ENCODE results near the gene NUDT1.

The NUDT1 gene

DNA sequence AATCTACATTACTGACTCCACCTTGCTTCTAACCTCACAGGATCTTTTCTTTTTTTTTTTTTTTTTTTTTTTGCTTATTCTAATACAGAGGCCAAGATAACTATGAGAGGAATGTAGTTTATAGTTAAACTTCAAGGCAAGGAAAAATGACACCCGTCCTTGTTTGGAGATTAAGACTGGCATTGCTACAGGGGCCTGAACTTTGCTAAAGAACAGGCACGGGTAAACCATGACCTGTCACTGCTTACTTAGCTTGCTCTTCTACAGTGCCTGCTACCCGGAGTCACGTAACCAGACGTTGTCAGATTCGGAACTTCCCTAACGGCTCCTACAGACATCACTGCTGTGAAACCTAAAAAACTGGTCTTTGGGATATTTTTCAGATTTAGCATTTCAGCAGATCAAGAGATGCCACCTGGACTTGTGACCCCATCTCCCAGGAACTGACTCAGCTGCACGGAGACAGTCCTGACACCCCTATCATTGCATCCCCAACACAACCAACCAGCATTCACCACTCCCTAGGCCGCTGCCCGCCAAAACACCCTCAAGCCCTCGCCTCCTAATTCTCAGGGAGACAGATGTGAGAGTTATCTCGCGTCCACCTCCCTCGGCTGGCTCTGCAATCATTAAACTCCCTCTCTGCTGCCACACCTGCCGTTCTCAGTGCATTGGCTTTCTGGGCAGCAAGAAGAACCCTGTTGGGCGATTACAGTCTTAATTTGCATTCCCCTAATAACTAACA lies 36.8 kb upstream of the NUDT1 start:
- DNase-seq, result no peak

- no peak for DNase-seq
Observed at GRCh38 chr7:2208712-2209111, 33.3 kb upstream of the NUDT1 start.

- DNase-seq, result peak in 1 of 2 experiments; percentile 65
Observed at GRCh38 chr7:2209146-2209960, 32.7 kb upstream of the NUDT1 start.

DNA sequence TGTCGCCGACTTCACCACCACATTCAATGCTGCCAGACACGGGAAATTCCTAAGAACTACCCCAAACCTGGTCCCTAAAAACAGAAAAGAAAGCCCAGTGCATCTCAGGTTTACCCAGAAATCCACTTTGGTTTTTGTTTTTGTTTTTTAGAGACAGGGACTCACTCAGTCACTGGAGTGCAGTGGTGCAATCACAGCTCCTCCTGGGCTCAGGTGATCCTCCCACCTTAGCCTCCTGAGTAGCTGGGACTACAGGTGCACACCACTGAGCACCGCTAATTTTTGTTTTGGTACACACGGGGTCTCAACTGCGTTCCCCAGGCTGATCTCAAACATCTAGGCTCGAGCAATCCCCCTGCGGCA lies 32.1 kb upstream of the NUDT1 start:
- no peak for DNase-seq

DNA sequence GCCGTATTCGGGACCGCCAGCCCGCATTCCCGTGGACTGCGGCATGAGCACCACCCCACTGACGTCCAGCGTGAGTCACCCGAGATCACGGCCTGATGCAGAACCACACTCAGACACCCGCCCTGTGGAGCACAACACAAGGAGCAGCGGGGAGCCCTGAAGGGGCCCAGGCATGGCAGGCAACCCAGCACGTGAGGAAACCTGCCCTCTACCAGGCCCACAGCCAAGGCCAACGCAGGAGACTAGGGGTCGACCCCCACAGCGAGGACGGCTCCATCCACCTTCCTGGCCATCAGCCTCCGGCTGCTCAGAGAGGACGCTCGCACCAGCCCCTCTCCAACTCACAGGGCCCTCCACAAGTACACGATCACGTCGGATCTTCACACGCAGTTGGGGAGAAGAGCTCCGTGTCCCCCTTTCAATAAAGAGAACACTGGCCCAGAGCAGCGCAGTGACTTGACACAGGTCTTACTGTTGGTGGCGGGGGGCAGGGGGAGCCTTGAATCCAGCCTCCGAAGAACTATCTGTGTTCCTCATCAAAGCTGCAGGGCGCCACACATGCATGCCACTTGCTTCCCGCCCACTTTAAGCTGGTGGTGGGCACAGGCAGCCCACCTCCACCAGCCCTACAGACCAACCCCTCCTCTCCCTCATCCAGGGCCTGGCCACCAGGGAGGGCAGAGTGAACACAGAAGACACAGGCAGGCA lies 31.3 kb upstream of the NUDT1 start:
- DNase-seq, result no peak

DNA sequence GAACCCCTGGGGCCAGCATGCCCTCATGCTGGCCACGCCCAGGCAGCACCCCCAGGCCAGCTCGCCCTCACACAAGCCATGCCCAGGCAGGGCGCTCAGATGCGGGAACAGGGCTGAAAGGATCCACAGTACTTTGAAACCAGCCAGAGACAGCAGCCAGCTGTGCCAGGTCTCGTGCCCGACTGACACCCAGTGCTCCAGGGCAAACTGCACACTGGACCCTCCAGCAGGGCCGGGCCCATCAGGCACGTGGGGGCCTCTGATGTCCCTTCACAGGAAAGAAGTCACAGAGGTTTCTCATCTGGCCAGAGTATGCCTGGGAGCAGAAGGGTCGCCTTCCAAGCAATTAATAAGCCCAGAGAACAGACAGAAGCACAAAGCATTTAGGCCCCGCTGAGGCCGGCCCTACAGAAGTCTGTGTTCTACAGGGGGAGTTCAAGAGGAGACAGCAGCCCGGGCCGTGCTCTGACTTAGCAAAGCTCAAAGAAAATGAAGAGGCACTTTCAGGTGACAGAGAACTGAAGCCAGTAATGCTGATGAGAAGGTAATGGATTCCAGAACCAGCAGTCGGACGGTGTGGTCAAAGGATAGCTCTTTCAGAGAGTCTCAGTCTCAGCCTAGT lies 30.7 kb upstream of the NUDT1 start:
- DNase-seq, result no peak

DNA sequence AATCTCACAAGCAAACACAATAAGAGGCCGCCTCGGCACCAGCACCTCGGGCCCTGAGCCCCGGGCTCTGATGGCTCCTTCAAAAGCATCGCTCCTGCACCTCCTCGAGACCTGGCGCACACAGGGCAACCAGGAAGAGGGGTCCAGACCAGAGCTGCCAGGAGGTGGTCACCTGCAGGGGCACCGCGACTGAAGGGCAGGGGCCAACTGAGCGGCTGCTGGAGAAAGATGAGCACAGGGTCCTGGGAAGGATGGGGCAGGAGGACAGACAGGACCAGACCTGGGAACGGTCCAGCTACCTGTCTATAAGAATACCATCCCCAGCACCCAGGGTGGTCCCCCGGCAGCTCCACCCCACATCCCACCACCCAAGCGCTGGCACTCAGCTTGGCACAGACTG lies 30.1 kb upstream of the NUDT1 start:
- no peak for DNase-seq

- no peak for DNase-seq
Observed at GRCh38 chr7:2212906-2213305, 29.1 kb upstream of the NUDT1 start.

DNA sequence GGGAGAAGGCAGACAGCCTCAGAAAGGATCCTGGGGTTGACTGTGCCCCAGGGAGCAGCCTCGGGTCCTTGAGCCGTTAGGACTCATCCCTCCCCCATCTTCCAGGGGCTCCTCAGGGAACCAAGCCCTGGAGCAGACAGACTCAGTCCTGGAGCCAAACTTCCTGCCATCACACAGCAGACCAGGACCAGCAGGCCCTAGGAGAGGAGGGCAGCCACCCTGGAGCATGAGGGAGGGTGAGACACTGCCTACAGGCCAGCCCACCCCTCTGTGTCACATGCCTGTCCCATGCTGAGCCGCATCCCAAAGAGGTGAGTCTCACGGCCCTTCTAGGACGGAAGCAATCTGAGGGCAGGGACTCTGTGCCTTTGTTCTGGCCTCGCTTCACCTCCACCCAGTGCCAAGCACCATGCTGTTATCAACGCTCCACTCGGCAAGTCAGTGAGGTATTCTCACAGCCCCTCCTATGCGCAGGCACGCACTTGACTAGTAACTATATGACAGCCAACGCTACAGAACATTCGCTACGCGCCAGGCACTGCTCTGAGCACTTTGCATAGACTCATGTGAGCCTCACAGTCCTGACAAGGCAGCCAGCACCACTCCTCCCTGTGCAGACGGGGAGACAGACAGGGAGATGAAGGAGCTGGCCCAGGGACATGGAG lies 28.3 kb upstream of the NUDT1 start:
- DNase-seq, result peak in 1 of 2 experiments; percentile 11

GRCh38 chr7:2214636-2215035 lies 27.4 kb upstream of the NUDT1 start:
- DNase-seq, result no peak

DNA sequence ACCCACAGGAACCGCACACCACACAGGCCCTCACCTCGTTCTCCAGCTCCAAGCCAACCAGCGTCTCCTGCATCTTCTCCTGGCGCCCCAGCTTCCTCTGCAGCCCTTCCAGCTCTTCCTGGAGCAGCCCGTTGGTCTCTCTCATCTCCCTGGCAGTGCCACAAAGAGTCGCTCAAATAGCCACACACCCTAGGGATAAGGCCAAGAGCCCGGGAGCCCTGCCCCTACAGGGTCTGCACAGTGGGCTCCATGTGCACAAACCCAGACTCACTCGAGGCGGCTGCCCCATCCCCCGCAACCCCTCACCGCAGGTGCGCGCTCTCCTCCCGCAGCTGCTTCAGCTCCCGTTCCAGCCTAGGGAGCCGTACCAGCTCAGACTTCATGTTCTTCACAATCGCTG lies 26.2 kb upstream of the NUDT1 start:
- DNase-seq, result no peak

GRCh38 chr7:2217206-2217605 lies 24.8 kb upstream of the NUDT1 start:
- no peak for DNase-seq

DNA sequence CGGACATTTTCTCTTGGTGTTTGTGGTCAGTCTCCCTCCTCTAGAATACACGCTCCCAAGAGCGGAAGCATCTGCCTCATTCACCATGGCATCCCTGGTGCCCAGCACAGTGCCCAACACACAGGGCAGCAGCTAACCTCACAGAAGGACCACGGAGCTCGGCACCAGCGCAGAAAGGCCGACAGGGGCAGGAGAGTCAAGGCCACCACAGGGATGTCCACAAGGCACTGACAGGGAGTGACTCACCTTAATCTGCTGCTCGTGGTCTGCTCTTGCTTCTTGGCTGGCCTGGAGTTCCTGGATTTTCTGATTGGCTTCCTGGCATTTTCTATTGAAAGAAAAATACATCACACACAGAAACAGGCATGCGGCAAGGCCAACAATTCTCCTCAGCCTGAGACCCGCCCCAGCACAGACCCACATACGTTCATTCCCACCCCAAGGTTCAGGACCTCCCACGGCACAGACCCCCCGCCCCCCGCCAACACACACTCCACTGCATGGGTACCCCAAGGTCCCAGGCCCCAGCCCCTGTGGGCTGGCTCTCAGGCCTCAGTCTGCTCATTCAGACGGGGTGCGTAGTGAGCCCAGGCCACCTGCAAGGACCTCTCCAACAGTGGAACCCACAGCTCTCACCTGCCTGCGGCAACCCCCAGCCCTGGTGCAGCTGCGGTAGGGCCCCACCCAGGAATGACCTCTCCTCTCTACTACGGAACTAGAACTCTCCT lies 24.1 kb upstream of the NUDT1 start:
- DNase-seq, result no peak

GRCh38 chr7:2218444-2218785 lies 23.6 kb upstream of the NUDT1 start:
- no peak for DNase-seq

DNA sequence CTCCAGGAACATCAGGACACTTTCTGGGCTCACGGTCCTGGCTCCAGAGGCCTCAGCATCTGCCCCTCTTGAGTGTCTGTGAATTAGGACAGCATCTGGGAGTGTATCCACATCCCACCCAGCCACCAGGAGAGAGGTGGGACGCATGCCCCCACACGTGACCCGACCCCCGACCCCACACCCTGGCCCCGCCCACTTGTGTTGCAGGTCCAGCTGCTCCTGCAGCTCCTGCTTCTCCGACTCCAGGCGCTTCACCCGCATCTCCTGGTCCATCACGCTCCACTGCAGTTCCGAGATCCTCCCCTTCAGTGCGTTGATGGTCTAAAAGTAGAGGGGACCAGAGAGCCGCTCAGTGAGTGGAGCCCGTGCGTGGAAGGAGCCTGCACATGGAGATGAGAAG lies 22.9 kb upstream of the NUDT1 start:
- DNase-seq, result no peak

- DNase-seq, result no peak
Observed at GRCh38 chr7:2219606-2220005, 22.4 kb upstream of the NUDT1 start.

DNA sequence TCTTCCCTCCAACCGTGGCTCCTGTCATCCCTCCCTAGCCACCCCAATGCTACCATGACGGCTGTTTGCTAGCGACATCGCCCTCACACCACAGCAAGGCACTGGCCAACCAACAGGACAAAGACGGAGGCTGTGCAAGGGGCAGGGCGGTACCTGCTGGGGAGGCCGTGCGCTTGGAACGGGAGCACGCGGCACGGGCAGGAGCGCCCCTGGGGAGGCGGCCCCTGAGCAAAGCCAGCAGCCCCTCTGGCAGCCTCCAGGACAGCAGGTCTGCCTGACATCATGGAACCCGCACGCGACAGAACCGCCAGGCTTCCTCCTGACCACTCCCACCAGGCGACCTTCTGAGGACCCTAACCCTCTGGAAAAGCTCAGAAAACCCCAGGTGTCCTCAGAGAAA lies 22.0 kb upstream of the NUDT1 start:
- DNase-seq, result no peak

GRCh38 chr7:2220506-2220905 lies 21.5 kb upstream of the NUDT1 start:
- no peak for DNase-seq

DNA sequence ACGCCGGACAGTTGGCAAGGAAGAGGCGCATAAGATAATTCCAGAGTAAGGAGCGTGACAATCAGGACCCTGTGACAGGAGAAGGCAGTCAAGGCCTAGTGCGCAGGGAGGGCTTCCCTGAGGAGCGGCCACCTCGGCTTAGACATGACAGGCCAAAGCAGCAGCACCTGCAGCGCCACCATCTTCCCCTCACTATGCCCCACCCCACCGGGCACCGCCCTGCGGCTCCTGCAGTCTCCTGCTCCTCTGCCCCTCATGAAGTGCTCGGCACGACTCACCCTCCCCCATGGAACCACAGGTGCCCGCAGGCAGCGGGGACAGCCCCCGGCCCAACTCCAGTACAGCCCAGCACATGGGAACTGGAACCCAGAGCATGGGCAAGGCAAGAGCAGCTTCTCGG lies 21.1 kb upstream of the NUDT1 start:
- DNase-seq, result no peak

DNA sequence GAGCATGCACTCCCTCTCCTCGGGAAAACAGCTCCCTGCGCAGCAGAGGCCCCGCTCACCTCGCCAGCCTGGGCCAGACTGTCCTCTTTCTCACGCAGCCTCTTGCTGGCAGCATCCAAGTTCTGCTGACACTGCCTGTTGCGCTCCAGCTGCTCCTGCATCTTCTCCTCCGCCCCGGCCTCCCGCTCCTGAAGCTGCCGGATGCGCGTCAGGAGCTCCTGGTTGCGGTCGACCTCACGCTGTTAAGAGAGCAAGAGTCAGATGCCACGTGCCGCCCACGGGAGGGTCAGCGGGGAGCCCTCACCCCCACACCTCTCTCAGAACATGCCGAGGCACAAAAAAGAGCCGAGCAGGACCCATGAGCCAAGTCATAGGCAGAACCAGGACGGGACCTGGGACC lies 19.5 kb upstream of the NUDT1 start:
- no peak for DNase-seq

GRCh38 chr7:2223321-2223720 lies 18.7 kb upstream of the NUDT1 start:
- no peak for DNase-seq

GRCh38 chr7:2224491-2224928 lies 17.5 kb upstream of the NUDT1 start:
- no peak for DNase-seq

Measured in NCI-H526 (cell line).